ENCODE results near the gene CEP72.

Gene CEP72

GRCh38 chr5:567664-568060 is 44.5 kb upstream of the CEP72 start:
- TF ChIP-seq CTCF (IDR thresholded peaks at IDR 0.05; ENCODE audit: low read length) (no peak), EZH2 (IDR thresholded peaks at IDR 0.05; ENCODE audit: borderline replicate concordance, low read length) (no peak)
- Histone ChIP-seq H2AFZ (ENCODE audit: low read length) (no peak overlapping the region), H3K4me1 (ENCODE audit: insufficient read depth, low read length, severe bottlenecking) (no peaks in the 10 kb centered on the region), H3K9me3 (ENCODE audit: low read length) (no peaks in the 10 kb centered on the region), H3K9ac (ENCODE audit: low read length) (no peak overlapping the region), H4K20me1 (ENCODE audit: insufficient read depth, low read length) (no peaks in the 10 kb centered on the region), H3K79me2 (ENCODE audit: insufficient read depth, low read length) (no peaks in the 10 kb centered on the region), H3K27me3 (ENCODE audit: insufficient read depth, low read length) (no peaks in the 10 kb centered on the region; the same call in 1 of the 2 replicates), H3K27ac (ENCODE audit: low read depth, low read length, poor library complexity, severe bottlenecking) (no peak overlapping the region), H3K4me3 (ENCODE audit: low read depth, low read length, poor library complexity, severe bottlenecking) (no peak overlapping the region), H3K9me2 (ENCODE audit: low read depth, low read length) (no peaks in the 10 kb centered on the region), H3K4me2 (ENCODE audit: low read length) (no peak overlapping the region), H3F3A (ENCODE audit: insufficient read depth, low read length) (no peaks in the 10 kb centered on the region), H3K36me3 (ENCODE audit: insufficient read depth, low read length) (no peaks in the 10 kb centered on the region)

GRCh38 chr5:568061-568781 is 43.9 kb upstream of the CEP72 start:
- no peaks in the 10 kb centered on the region for H4K20me1 ChIP-seq (ENCODE audit: insufficient read depth, low read length)
- H3K36me3 ChIP-seq (ENCODE audit: insufficient read depth, low read length): no peaks in the 10 kb centered on the region
- H3K27me3 ChIP-seq (ENCODE audit: insufficient read depth, low read length): no peaks in the 10 kb centered on the region; the same call in 1 of the 2 replicates
- no peak overlapping the region for H3K9ac ChIP-seq (ENCODE audit: low read length)
- TF ChIP-seq EZH2 (IDR thresholded peaks at IDR 0.05; ENCODE audit: borderline replicate concordance, low read length) (no peak), CTCF (IDR thresholded peaks at IDR 0.05; ENCODE audit: low read length) (no peak)
- H3F3A ChIP-seq (ENCODE audit: insufficient read depth, low read length): no peaks in the 10 kb centered on the region
- H2AFZ ChIP-seq (ENCODE audit: low read length): no peak overlapping the region
- H3K27ac ChIP-seq (ENCODE audit: low read depth, low read length, poor library complexity, severe bottlenecking): no peak overlapping the region
- no peak overlapping the region for H3K4me2 ChIP-seq (ENCODE audit: low read length)
- no peak overlapping the region for H3K4me3 ChIP-seq (ENCODE audit: low read depth, low read length, poor library complexity, severe bottlenecking)
- H3K4me1 ChIP-seq (ENCODE audit: insufficient read depth, low read length, severe bottlenecking): no peaks in the 10 kb centered on the region
- no peaks in the 10 kb centered on the region for H3K79me2 ChIP-seq (ENCODE audit: insufficient read depth, low read length)
- no peaks in the 10 kb centered on the region for H3K9me3 ChIP-seq (ENCODE audit: low read length)
- no peaks in the 10 kb centered on the region for H3K9me2 ChIP-seq (ENCODE audit: low read depth, low read length)

- H3K9me3 ChIP-seq (ENCODE audit: low read length): no peaks in the 10 kb centered on the region
- no peak overlapping the region for H3K27ac ChIP-seq (ENCODE audit: low read depth, low read length, poor library complexity, severe bottlenecking)
- no peaks in the 10 kb centered on the region for H3K79me2 ChIP-seq (ENCODE audit: insufficient read depth, low read length)
- H4K20me1 ChIP-seq (ENCODE audit: insufficient read depth, low read length): no peaks in the 10 kb centered on the region
- no peaks in the 10 kb centered on the region; the same call in 1 of the 2 replicates for H3K27me3 ChIP-seq (ENCODE audit: insufficient read depth, low read length)
- no peaks in the 10 kb centered on the region for H3K4me1 ChIP-seq (ENCODE audit: insufficient read depth, low read length, severe bottlenecking)
- H3K4me2 ChIP-seq (ENCODE audit: low read length): no peak overlapping the region
- H3F3A ChIP-seq (ENCODE audit: insufficient read depth, low read length): no peaks in the 10 kb centered on the region
- no peak overlapping the region for H2AFZ ChIP-seq (ENCODE audit: low read length)
- TF ChIP-seq EZH2 (IDR thresholded peaks at IDR 0.05; ENCODE audit: borderline replicate concordance, low read length): no peak
- no peak for TF ChIP-seq CTCF (IDR thresholded peaks at IDR 0.05; ENCODE audit: low read length)
- H3K36me3 ChIP-seq (ENCODE audit: insufficient read depth, low read length): no peaks in the 10 kb centered on the region
- no peak overlapping the region for H3K4me3 ChIP-seq (ENCODE audit: low read depth, low read length, poor library complexity, severe bottlenecking)
- H3K9ac ChIP-seq (ENCODE audit: low read length): no peak overlapping the region
- H3K9me2 ChIP-seq (ENCODE audit: low read depth, low read length): no peaks in the 10 kb centered on the region
Observed at GRCh38 chr5:568809-569208, 43.3 kb upstream of the CEP72 start.
